ENCODE measurements around the gene RPL3. TPM values are rescaled to one million over a fixed set of nuclear protein-coding genes. Genes with fewer than 3 reads are reported as not detected.

RPL3 gene
- 1,000 to 10,000 TPM; 1,526 to 1,529 TPM for total RNA-seq

- H3K4me3 Mint-ChIP-seq: peak within 1 kb of the TSS; percentile 95
- H3K27ac Mint-ChIP-seq: peak within 1 kb of the TSS; percentile 96
- peaks cover 45% of the 10 kb centered on the region for H3K4me1 Mint-ChIP-seq
- peaks cover 52% of the 10 kb centered on the region for H3K36me3 Mint-ChIP-seq (ENCODE audit: low read depth)
- H3K9me3 Mint-ChIP-seq: no peaks in the 10 kb centered on the region
- no peaks in the 10 kb centered on the region for H3K27me3 Mint-ChIP-seq
- CTCF ChIA-PET: interaction anchor here (0.5 to 8.1 kb wide), 17 partner anchors 9 to 1699 kb away, joined by 3 to 115 read pairs (median 4); partner anchors contain the start of genes ATF4 and TAB1
- DNase-seq: peak; percentile 96
- POLR2A ChIA-PET: interaction anchor here (0.6 to 7.4 kb wide), 65 partner anchors 9 to 1632 kb away, joined by 3 to 134 read pairs (median 4); partner anchors contain the start of genes APOBEC3C, ATF4, CBX6 and CBX7
Measured at GRCh38 chr22:39319284-39320022, at the start of gene RPL3. Gene RPL3 (minus strand): TSS chr22:39319623. CDS start chr22:39319597, 26 bp downstream.

- Mint-ChIP-seq H3K4me3 (no peak overlapping the region), H3K27ac (no peak overlapping the region), H3K9me3 (peaks cover 2% of the 10 kb centered on the region), H3K4me1 (no peaks in the 10 kb centered on the region), H3K27me3 (peaks cover 4% of the 10 kb centered on the region), H3K36me3 (ENCODE audit: low read depth) (peaks cover 2% of the 10 kb centered on the region)
- ChIA-PET POLR2A (no interaction called here), CTCF (no interaction called here)
- no peak for DNase-seq
Measured at GRCh38 chr22:39369186-39369585, 49.8 kb upstream of the RPL3 start.

- CTCF ChIA-PET: no interaction called here
- POLR2A ChIA-PET: no interaction called here
- DNase-seq: no peak
Measured at GRCh38 chr22:39368461-39368911, 49.1 kb upstream of the RPL3 start.

GRCh38 chr22:39367035-39367434 is 47.6 kb upstream of the RPL3 start:
- no peak for DNase-seq
- peaks cover 2% of the 10 kb centered on the region for H3K9me3 Mint-ChIP-seq
- no peak overlapping the region for H3K27ac Mint-ChIP-seq
- H3K4me1 Mint-ChIP-seq: no peaks in the 10 kb centered on the region
- H3K4me3 Mint-ChIP-seq: no peak overlapping the region
- peaks cover 2% of the 10 kb centered on the region for H3K36me3 Mint-ChIP-seq (ENCODE audit: low read depth)
- ChIA-PET POLR2A (no interaction called here), CTCF (no interaction called here)
- H3K27me3 Mint-ChIP-seq: peaks cover 6% of the 10 kb centered on the region

More at GRCh38 chr22:39368461-39368911, 49.1 kb upstream of the RPL3 start:
- Mint-ChIP-seq H3K9me3 (peaks cover 2% of the 10 kb centered on the region), H3K36me3 (ENCODE audit: low read depth) (peaks cover 2% of the 10 kb centered on the region), H3K4me1 (no peaks in the 10 kb centered on the region), H3K4me3 (no peak overlapping the region), H3K27ac (no peak overlapping the region), H3K27me3 (peaks cover 4% of the 10 kb centered on the region)

- DNase-seq: no peak
- CTCF ChIA-PET: no interaction called here
- Mint-ChIP-seq H3K4me1 (no peaks in the 10 kb centered on the region), H3K4me3 (no peak overlapping the region), H3K9me3 (no peaks in the 10 kb centered on the region), H3K27me3 (peaks cover 6% of the 10 kb centered on the region), H3K27ac (no peak overlapping the region), H3K36me3 (ENCODE audit: low read depth) (no peaks in the 10 kb centered on the region)
- POLR2A ChIA-PET: no interaction called here
Measured at GRCh38 chr22:39365492-39365780, 46.0 kb upstream of the RPL3 start.

GRCh38 chr22:39364714-39365491 is 45.5 kb upstream of the RPL3 start:
- DNase-seq: no peak
- H3K4me1 Mint-ChIP-seq: no peaks in the 10 kb centered on the region
- POLR2A ChIA-PET: no interaction called here
- peaks cover 6% of the 10 kb centered on the region for H3K27me3 Mint-ChIP-seq
- H3K36me3 Mint-ChIP-seq (ENCODE audit: low read depth): no peaks in the 10 kb centered on the region
- CTCF ChIA-PET: no interaction called here
- H3K9me3 Mint-ChIP-seq: no peaks in the 10 kb centered on the region
- H3K4me3 Mint-ChIP-seq: no peak overlapping the region
- H3K27ac Mint-ChIP-seq: no peak overlapping the region

- ChIA-PET CTCF (no interaction called here), POLR2A (no interaction called here)
- no peaks in the 10 kb centered on the region for H3K9me3 Mint-ChIP-seq
- H3K27me3 Mint-ChIP-seq: peaks cover 4% of the 10 kb centered on the region
- no peak overlapping the region for H3K27ac Mint-ChIP-seq
- H3K4me1 Mint-ChIP-seq: no peaks in the 10 kb centered on the region
- no peaks in the 10 kb centered on the region for H3K36me3 Mint-ChIP-seq (ENCODE audit: low read depth)
- H3K4me3 Mint-ChIP-seq: no peak overlapping the region
- no peak for DNase-seq
Measured at GRCh38 chr22:39363751-39364515, 44.5 kb upstream of the RPL3 start.

- POLR2A ChIA-PET: no interaction called here
- Mint-ChIP-seq H3K27me3 (peaks cover 4% of the 10 kb centered on the region), H3K36me3 (ENCODE audit: low read depth) (no peaks in the 10 kb centered on the region), H3K4me1 (no peaks in the 10 kb centered on the region), H3K4me3 (no peak overlapping the region), H3K9me3 (no peaks in the 10 kb centered on the region), H3K27ac (no peak overlapping the region)
- no peak for DNase-seq
- CTCF ChIA-PET: no interaction called here
Measured at GRCh38 chr22:39362932-39363331, 43.5 kb upstream of the RPL3 start.

- no peak for DNase-seq
- no peaks in the 10 kb centered on the region for H3K4me1 Mint-ChIP-seq
- POLR2A ChIA-PET: no interaction called here
- no peaks in the 10 kb centered on the region for H3K9me3 Mint-ChIP-seq
- H3K27me3 Mint-ChIP-seq: peaks cover 4% of the 10 kb centered on the region
- H3K27ac Mint-ChIP-seq: no peak overlapping the region
- no peak overlapping the region for H3K4me3 Mint-ChIP-seq
- CTCF ChIA-PET: no interaction called here
- H3K36me3 Mint-ChIP-seq (ENCODE audit: low read depth): no peaks in the 10 kb centered on the region
Measured at GRCh38 chr22:39362271-39362670, 42.8 kb upstream of the RPL3 start.

GRCh38 chr22:39361496-39361895 is 42.1 kb upstream of the RPL3 start:
- H3K36me3 Mint-ChIP-seq (ENCODE audit: low read depth): no peaks in the 10 kb centered on the region
- no peak overlapping the region for H3K4me3 Mint-ChIP-seq
- POLR2A ChIA-PET: no interaction called here

GRCh38 chr22:39360674-39361413 is 41.4 kb upstream of the RPL3 start:
- POLR2A ChIA-PET: no interaction called here
- Mint-ChIP-seq H3K36me3 (ENCODE audit: low read depth) (no peaks in the 10 kb centered on the region), H3K4me1 (no peaks in the 10 kb centered on the region), H3K4me3 (no peak overlapping the region), H3K27ac (no peak overlapping the region), H3K27me3 (peaks cover 4% of the 10 kb centered on the region), H3K9me3 (no peaks in the 10 kb centered on the region)
- CTCF ChIA-PET: interaction anchor here (0.6 to 0.7 kb wide), 2 partner anchors 43 to 76 kb away, joined by 3 to 4 read pairs; no protein-coding TSS in a partner anchor
- no peak for DNase-seq

More at GRCh38 chr22:39361496-39361895, 42.1 kb upstream of the RPL3 start:
- no peak overlapping the region for H3K27ac Mint-ChIP-seq
- H3K9me3 Mint-ChIP-seq: no peaks in the 10 kb centered on the region
- H3K27me3 Mint-ChIP-seq: peaks cover 4% of the 10 kb centered on the region
- H3K4me1 Mint-ChIP-seq: no peaks in the 10 kb centered on the region
- CTCF ChIA-PET: interaction anchor here (0.6 kb wide), 1 partner anchor 43 kb away, joined by 4 read pairs; no protein-coding TSS in a partner anchor
- no peak for DNase-seq

GRCh38 chr22:39360242-39360641 is 40.8 kb upstream of the RPL3 start:
- H3K4me3 Mint-ChIP-seq: no peak overlapping the region
- no peaks in the 10 kb centered on the region for H3K4me1 Mint-ChIP-seq
- no peak overlapping the region for H3K27ac Mint-ChIP-seq
- CTCF ChIA-PET: no interaction called here
- H3K27me3 Mint-ChIP-seq: peaks cover 4% of the 10 kb centered on the region
- H3K9me3 Mint-ChIP-seq: no peaks in the 10 kb centered on the region
- no peak for DNase-seq
- POLR2A ChIA-PET: no interaction called here
- no peaks in the 10 kb centered on the region for H3K36me3 Mint-ChIP-seq (ENCODE audit: low read depth)
